ENCODE results near the gene AGAP5. TPM values are rescaled to one million over a fixed set of nuclear protein-coding genes. Genes with fewer than 3 reads are reported as not detected.
A peak's percentile ranks its signal among the peaks of the same experiment; 100 is the strongest.

The AGAP5 gene
- total RNA-seq, 1 experiment from 2014 or later, result 14.3 TPM

- no peaks in the 10 kb centered on the region for H3K27me3 ChIP-seq (replicated peaks; ENCODE audit: control insufficient read depth, insufficient read depth, low read length)
- no peaks in the 10 kb centered on the region for H3K9me3 ChIP-seq
- Mint-ChIP-seq H3K9me3 (ENCODE audit: unreplicated experiment) (no peaks in the 10 kb centered on the region), H3K4me3 (ENCODE audit: unreplicated experiment) (no peak overlapping the region), H3K27ac (ENCODE audit: unreplicated experiment) (peak overlapping the region; percentile 40), H3K4me1 (ENCODE audit: low read depth, unreplicated experiment) (peaks cover 48% of the 10 kb centered on the region), H3K27me3 (ENCODE audit: insufficient read depth, unreplicated experiment) (no peaks in the 10 kb centered on the region), H3K36me3 (ENCODE audit: insufficient read depth, unreplicated experiment) (peaks cover 8% of the 10 kb centered on the region)
- no peaks in the 10 kb centered on the region for H3K36me3 ChIP-seq (ENCODE audit: control insufficient read depth, insufficient read depth, low read length)
- H3K4me1 ChIP-seq, result peaks cover 27% of the 10 kb centered on the region
- CTCF ChIA-PET, result interaction anchor here (0.5 to 5.0 kb wide), 3 partner anchors 13 to 228 kb away, joined by 3 to 52 read pairs (median 3); no protein-coding TSS in a partner anchor
- no TSS peak for BruUV-seq (replicated peaks)
- no peak for TF ChIP-seq CTCF (IDR thresholded peaks at IDR 0.05; ENCODE audit: insufficient read depth in 1 of 2, low read depth in 1 of 2, low read length in 1 of 2, severe bottlenecking in 1 of 2, unreplicated experiment in 1 of 2)
- POLR2A ChIA-PET, result no interaction called here
- intact Hi-C loops (cut with micrococcal nuclease; ENCODE audit: unreplicated experiment), result loop anchor here (1.0 to 10.0 kb wide), 4 partner anchors 57 to 382 kb away; partner anchors contain the start of gene ANXA7
- H3K4me3 ChIP-seq (ENCODE audit: low read depth, low read length), result no peak overlapping the region
- no peak for DNase-seq
These were observed 53.1 kb downstream of the AGAP5 start for GRCh38 chr10:73644767-73645166.

GRCh38 chr10:73644015-73644743, 53.7 kb downstream of the AGAP5 start:
- Histone ChIP-seq H3K36me3 (ENCODE audit: control insufficient read depth, insufficient read depth, low read length) (no peaks in the 10 kb centered on the region), H3K9me3 (no peaks in the 10 kb centered on the region), H3K4me1 (peaks cover 21% of the 10 kb centered on the region), H3K27me3 (replicated peaks; ENCODE audit: control insufficient read depth, insufficient read depth, low read length) (no peaks in the 10 kb centered on the region), H3K4me3 (ENCODE audit: low read depth, low read length) (no peak overlapping the region)
- Mint-ChIP-seq H3K9me3 (ENCODE audit: unreplicated experiment) (no peaks in the 10 kb centered on the region), H3K4me3 (ENCODE audit: unreplicated experiment) (no peak overlapping the region), H3K27ac (ENCODE audit: unreplicated experiment) (peak overlapping the region; percentile 40), H3K36me3 (ENCODE audit: insufficient read depth, unreplicated experiment) (peaks cover 8% of the 10 kb centered on the region), H3K4me1 (ENCODE audit: low read depth, unreplicated experiment) (peaks cover 42% of the 10 kb centered on the region), H3K27me3 (ENCODE audit: insufficient read depth, unreplicated experiment) (no peaks in the 10 kb centered on the region)
- intact Hi-C loops (cut with micrococcal nuclease; ENCODE audit: unreplicated experiment), result loop anchor here (1.0 to 10.0 kb wide), 4 partner anchors 57 to 382 kb away; partner anchors contain the start of gene ANXA7
- BruUV-seq (replicated peaks), result no TSS peak
- DNase-seq, result peak; percentile 58 to 71
- ChIA-PET CTCF (interaction anchor here (0.5 to 5.0 kb wide), 3 partner anchors 12 to 227 kb away, joined by 3 to 52 read pairs (median 3); no protein-coding TSS in a partner anchor), POLR2A (interaction anchor here (0.6 to 0.9 kb wide), 2 partner anchors 123 to 393 kb away, joined by 4 to 5 read pairs; no protein-coding TSS in a partner anchor)
- peak; percentile 86 to 91 for TF ChIP-seq CTCF (IDR thresholded peaks at IDR 0.05; ENCODE audit: insufficient read depth in 1 of 2, low read depth in 1 of 2, low read length in 1 of 2, severe bottlenecking in 1 of 2, unreplicated experiment in 1 of 2)

GRCh38 chr10:73643362-73643761, 54.5 kb downstream of the AGAP5 start:
- H3K27me3 ChIP-seq (replicated peaks; ENCODE audit: control insufficient read depth, insufficient read depth, low read length), result no peaks in the 10 kb centered on the region
- DNase-seq, result no peak
- peaks cover 13% of the 10 kb centered on the region for H3K4me1 ChIP-seq
- POLR2A ChIA-PET, result interaction anchor here (0.6 to 0.9 kb wide), 2 partner anchors 122 to 392 kb away, joined by 4 to 5 read pairs; no protein-coding TSS in a partner anchor
- CTCF ChIA-PET, result interaction anchor here (1.2 to 5.0 kb wide), 2 partner anchors 11 to 113 kb away, joined by 3 to 52 read pairs; no protein-coding TSS in a partner anchor
- Mint-ChIP-seq H3K27ac (ENCODE audit: unreplicated experiment) (no peak overlapping the region), H3K4me1 (ENCODE audit: low read depth, unreplicated experiment) (peaks cover 36% of the 10 kb centered on the region), H3K4me3 (ENCODE audit: unreplicated experiment) (no peak overlapping the region), H3K36me3 (ENCODE audit: insufficient read depth, unreplicated experiment) (peaks cover 8% of the 10 kb centered on the region), H3K9me3 (ENCODE audit: unreplicated experiment) (no peaks in the 10 kb centered on the region), H3K27me3 (ENCODE audit: insufficient read depth, unreplicated experiment) (no peaks in the 10 kb centered on the region)
- H3K4me3 ChIP-seq (ENCODE audit: low read depth, low read length), result no peak overlapping the region
- H3K9me3 ChIP-seq, result no peaks in the 10 kb centered on the region
- intact Hi-C loops (cut with micrococcal nuclease; ENCODE audit: unreplicated experiment), result loop anchor here (5.0 to 10.0 kb wide), 3 partner anchors 56 to 381 kb away; partner anchors contain the start of gene ANXA7
- BruUV-seq (replicated peaks), result no TSS peak
- H3K36me3 ChIP-seq (ENCODE audit: control insufficient read depth, insufficient read depth, low read length), result no peaks in the 10 kb centered on the region
- no peak for TF ChIP-seq CTCF (IDR thresholded peaks at IDR 0.05; ENCODE audit: insufficient read depth in 1 of 2, low read depth in 1 of 2, low read length in 1 of 2, severe bottlenecking in 1 of 2, unreplicated experiment in 1 of 2)

Measured in Caco-2 (cell line).